D721Med (cell line): ENCODE results near the gene EEF1AKMT1.
A peak's percentile ranks its signal among the peaks of the same experiment; 100 is the strongest.

ENCODE experiments used
- DNase-seq: peaks from one replicate; pipeline ENCODE4 v3.0.0; 2011; ENCODE audit warnings: low spot score; ENCODE audit not compliant: insufficient read length
- FAIRE-seq: peaks from 2 replicates; lab custom pipeline; 2011; peaks lifted over from hg19 to GRCh38; lab: Jason Lieb, UNC
- CTCF ChIP-seq: IDR thresholded peaks from 2 replicates; pipeline ENCODE4 v1.5.1; 2012; ENCODE audit warnings: mild to moderate bottlenecking, control low read depth; ENCODE audit not compliant: insufficient read depth; ENCODE audit errors: missing control alignments

Gene EEF1AKMT1

GRCh38 chr13:20706661-20707060 is 67.1 kb downstream of the EEF1AKMT1 start:
- DNase-seq (no peak), FAIRE-seq (no peak)
- TF ChIP-seq CTCF: no peak

GRCh38 chr13:20704459-20705069 is 69.2 kb downstream of the EEF1AKMT1 start:
- DNase-seq (no peak), FAIRE-seq (no peak)
- no peak for TF ChIP-seq CTCF

- peak; percentile 42 for TF ChIP-seq CTCF
- FAIRE-seq (no peak), DNase-seq (peak; percentile 70)
These were observed 69.8 kb downstream of the EEF1AKMT1 start for GRCh38 chr13:20703780-20704458.

- DNase-seq (no peak), FAIRE-seq (no peak)
- no peak for TF ChIP-seq CTCF
These were observed 70.6 kb downstream of the EEF1AKMT1 start, which contains the start of gene IL17D for GRCh38 chr13:20702915-20703779. Gene IL17D (plus strand): TSS chr13:20703699. CDS start chr13:20704002, 303 bp downstream.

- DNase-seq (no peak), FAIRE-seq (peak; percentile 38)
- TF ChIP-seq CTCF: no peak
These were observed 71.2 kb downstream of the EEF1AKMT1 start for GRCh38 chr13:20702530-20702914.

GRCh38 chr13:20701461-20701860 is 72.3 kb downstream of the EEF1AKMT1 start:
- FAIRE-seq (peak; percentile 16), DNase-seq (no peak)
- TF ChIP-seq CTCF: no peak

- TF ChIP-seq CTCF: no peak
- no peak for FAIRE-seq
- DNase-seq: no peak
These were observed 73.5 kb downstream of the EEF1AKMT1 start for GRCh38 chr13:20700288-20700687.
